ENCODE data around the gene REV1. TPM values are rescaled to one million over a fixed set of nuclear protein-coding genes. Genes with fewer than 3 reads are reported as not detected.

Gene REV1
- total and polyA plus RNA-seq, 2 of the 8 experiments (the other 6 are each of a cell fraction or from before 2014, with no cell fraction given): 16.6 to 34.3 TPM

- TF ChIP-seq CHD7 (IDR thresholded peaks at IDR 0.05; ENCODE audit: insufficient replicate concordance, low read length) (no peak), RAD21 (IDR thresholded peaks at IDR 0.05 in 1 of 2, conservative IDR thresholded peaks at IDR 0.05 in 1 of 2; ENCODE audit: low read depth in 2 of 2, low read length in 2 of 2) (no peak), SIRT6 (IDR thresholded peaks at IDR 0.05; ENCODE audit: low read length) (no peak), ATF2 (IDR thresholded peaks at IDR 0.05; ENCODE audit: low read length) (no peak), GTF2F1 (IDR thresholded peaks at IDR 0.05; ENCODE audit: borderline replicate concordance, low read depth, low read length) (no peak), NANOG (IDR thresholded peaks at IDR 0.05; ENCODE audit: insufficient read depth, low read depth, low read length, poor library complexity, severe bottlenecking) (no peak)
These were observed 109.3 kb downstream of the REV1 start (continued) for GRCh38 chr2:99380376-99381010.

Measured in H1 (cell line).